Measurements from ENCODE around the gene MRPL18.

DNA sequence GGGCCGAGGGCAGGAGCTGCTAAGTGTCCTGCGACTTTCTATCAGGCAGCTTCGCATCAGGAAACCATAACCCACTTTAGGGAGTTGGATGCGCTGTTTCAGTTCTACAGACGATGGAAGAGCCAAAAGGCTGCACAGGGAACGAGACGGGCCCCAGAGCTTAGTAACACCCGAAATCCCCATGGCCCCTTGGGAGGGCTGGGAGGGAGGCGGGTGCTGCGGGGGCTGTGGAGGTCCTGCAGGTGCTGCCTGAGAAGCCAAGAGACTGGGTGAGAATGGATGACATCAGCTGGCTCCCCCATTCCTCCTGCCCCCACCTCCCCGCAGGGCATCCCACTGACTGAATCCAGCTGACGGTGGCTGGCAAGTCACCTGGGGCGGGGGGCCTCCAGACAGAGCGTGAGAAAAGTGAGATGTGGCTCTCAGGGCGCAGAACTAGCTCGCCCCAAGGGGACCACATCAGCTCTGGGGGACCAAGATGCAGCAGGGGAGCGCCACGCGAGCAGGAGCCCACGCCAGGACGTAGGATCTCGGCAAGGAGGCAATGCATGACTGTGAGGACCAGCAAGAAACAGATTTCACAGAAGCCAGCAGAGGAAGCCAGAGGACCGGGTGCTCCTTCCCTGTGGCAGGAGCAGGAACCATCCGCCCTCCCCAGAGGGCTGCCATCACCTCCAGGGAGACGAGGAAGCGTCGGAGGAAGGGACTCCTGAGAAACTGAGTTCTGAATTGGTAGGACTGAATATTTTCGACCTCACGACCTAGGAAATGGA is 46.6 kb downstream of the MRPL18 start:
- TF ChIP-seq, protein P1, sequence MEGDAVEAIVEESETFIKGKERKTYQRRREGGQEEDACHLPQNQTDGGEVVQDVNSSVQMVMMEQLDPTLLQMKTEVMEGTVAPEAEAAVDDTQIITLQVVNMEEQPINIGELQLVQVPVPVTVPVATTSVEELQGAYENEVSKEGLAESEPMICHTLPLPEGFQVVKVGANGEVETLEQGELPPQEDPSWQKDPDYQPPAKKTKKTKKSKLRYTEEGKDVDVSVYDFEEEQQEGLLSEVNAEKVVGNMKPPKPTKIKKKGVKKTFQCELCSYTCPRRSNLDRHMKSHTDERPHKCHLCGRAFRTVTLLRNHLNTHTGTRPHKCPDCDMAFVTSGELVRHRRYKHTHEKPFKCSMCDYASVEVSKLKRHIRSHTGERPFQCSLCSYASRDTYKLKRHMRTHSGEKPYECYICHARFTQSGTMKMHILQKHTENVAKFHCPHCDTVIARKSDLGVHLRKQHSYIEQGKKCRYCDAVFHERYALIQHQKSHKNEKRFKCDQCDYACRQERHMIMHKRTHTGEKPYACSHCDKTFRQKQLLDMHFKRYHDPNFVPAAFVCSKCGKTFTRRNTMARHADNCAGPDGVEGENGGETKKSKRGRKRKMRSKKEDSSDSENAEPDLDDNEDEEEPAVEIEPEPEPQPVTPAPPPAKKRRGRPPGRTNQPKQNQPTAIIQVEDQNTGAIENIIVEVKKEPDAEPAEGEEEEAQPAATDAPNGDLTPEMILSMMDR (conservative IDR thresholded peaks at IDR 0.05 in 1 of 2, IDR thresholded peaks at IDR 0.05 in 1 of 2; ENCODE audit: low read depth in 1 of 2, low read length in 2 of 2): no peak
- no peak for TF ChIP-seq EZH2 (IDR thresholded peaks at IDR 0.05; ENCODE audit: low read length, missing control alignments)

Data from fibroblast of lung (primary cell).